ENCODE measurements around the gene FLNB.

DNA sequence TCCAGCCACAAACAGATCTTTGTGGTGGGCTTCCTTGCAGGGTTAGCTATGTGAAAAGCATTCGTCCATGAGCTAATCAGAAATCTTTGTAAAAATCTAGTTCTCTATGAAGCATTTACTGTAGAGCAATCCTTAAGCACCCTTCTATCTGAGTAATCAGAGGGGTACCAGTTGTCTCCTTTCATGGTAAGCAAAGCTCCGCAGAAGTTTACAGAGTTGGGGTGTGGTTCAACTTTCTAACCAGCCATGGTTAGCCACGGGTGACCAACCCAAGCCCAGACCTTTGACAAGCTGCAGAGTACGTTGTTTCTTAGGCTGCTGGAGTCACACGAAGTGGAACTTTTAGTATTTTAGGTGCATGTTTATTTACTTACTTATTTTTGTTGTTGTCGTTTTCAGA, 77.4 kb downstream of the FLNB start:
- TF ChIP-seq, protein P1, sequence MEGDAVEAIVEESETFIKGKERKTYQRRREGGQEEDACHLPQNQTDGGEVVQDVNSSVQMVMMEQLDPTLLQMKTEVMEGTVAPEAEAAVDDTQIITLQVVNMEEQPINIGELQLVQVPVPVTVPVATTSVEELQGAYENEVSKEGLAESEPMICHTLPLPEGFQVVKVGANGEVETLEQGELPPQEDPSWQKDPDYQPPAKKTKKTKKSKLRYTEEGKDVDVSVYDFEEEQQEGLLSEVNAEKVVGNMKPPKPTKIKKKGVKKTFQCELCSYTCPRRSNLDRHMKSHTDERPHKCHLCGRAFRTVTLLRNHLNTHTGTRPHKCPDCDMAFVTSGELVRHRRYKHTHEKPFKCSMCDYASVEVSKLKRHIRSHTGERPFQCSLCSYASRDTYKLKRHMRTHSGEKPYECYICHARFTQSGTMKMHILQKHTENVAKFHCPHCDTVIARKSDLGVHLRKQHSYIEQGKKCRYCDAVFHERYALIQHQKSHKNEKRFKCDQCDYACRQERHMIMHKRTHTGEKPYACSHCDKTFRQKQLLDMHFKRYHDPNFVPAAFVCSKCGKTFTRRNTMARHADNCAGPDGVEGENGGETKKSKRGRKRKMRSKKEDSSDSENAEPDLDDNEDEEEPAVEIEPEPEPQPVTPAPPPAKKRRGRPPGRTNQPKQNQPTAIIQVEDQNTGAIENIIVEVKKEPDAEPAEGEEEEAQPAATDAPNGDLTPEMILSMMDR (IDR thresholded peaks at IDR 0.05), result no peak
- TF ChIP-seq POLR2A (IDR thresholded peaks at IDR 0.05), result no peak

Measured in prostate gland (tissue), 2 donors.